ENCODE data around the gene SERHL2.

DNA sequence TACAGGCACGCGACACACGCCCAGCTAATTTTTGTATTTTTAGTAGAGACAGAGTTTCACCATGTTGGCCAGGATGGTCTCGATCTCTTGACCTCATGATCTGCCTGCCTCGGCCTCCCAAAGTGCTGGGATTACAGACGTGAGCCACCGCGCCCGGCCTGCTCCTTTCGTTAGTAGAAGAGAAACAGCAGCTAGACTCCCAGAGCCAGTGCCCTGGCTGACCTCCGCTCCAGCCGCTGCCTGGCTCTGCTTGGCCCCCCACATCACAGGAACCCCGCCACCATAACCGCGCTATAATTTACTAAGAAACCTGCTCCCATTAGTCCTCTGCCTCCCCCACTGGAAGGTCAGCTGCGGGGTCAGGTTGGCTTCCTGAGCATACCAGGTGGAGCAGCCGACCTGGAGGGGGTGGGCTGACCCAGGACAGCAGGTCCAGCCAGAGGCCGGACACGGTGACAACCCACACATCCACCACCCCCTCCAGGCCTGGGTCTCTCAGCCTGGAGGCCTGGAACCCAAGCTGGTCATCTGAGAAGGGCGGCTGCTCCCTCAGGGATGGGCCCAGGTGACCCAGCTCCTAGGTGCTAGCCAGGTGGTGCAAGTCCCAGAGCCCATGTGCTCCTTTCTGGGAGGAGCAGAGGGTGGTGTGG is 68.4 kb downstream of the SERHL2 start:
- TF ChIP-seq, protein P1, sequence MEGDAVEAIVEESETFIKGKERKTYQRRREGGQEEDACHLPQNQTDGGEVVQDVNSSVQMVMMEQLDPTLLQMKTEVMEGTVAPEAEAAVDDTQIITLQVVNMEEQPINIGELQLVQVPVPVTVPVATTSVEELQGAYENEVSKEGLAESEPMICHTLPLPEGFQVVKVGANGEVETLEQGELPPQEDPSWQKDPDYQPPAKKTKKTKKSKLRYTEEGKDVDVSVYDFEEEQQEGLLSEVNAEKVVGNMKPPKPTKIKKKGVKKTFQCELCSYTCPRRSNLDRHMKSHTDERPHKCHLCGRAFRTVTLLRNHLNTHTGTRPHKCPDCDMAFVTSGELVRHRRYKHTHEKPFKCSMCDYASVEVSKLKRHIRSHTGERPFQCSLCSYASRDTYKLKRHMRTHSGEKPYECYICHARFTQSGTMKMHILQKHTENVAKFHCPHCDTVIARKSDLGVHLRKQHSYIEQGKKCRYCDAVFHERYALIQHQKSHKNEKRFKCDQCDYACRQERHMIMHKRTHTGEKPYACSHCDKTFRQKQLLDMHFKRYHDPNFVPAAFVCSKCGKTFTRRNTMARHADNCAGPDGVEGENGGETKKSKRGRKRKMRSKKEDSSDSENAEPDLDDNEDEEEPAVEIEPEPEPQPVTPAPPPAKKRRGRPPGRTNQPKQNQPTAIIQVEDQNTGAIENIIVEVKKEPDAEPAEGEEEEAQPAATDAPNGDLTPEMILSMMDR (IDR thresholded peaks at IDR 0.05), result no peak
- no peak for TF ChIP-seq POLR2A (IDR thresholded peaks at IDR 0.05)

Data from tibial nerve (tissue), 3 donors.